HCT116 (cell line): ENCODE measurements around the gene NPR3. TPM values are rescaled to one million over a fixed set of nuclear protein-coding genes. Genes with fewer than 3 reads are reported as not detected.

ENCODE experiments used
- ATAC-seq: fragments of 200-7000 bp; cut with Tn5 transposase; 2 replicates; pipeline ENCODE4 v1.9.1; 2020; ENCODE audit warnings: mild to moderate bottlenecking, moderate library complexity
- BruUV-seq: library from RNA; stranded (reverse); fragments of 400-500 nt; replicated peaks from 2 replicates; lab custom pipeline; 2021; lab: Mats Ljungman, UMichigan
- CTCF ChIA-PET: fragments of 300-600 bp; sonication (Branson Sonifier 250); formaldehyde crosslinking; loops from one replicate; lab custom pipeline; 2021; ENCODE audit warnings: antibody characterized with exemption; lab: Charles Lee
- POLR2A ChIA-PET: fragments of 300-600, 350-600 bp; sonication (Branson Sonifier 250); formaldehyde crosslinking; loops from one replicate; lab custom pipeline; 2021; ENCODE audit warnings: antibody characterized with exemption; lab: Charles Lee
- RAD21 ChIA-PET, 2 experiments: fragments of 300-600 bp; sonication (Branson Sonifier 250); formaldehyde crosslinking; loops; one replicate each; lab custom pipeline; 2023; ENCODE audit warnings: low total read pairs in 2 of 2; ENCODE audit not compliant: uncharacterized antibody in 2 of 2, unreplicated experiment in 2 of 2, low non-redundant PET in 1 of 2; lab: Charles Lee
- DNase-seq: peaks from one replicate; pipeline ENCODE4 v3.0.0-alpha.2; 2010; ENCODE audit warnings: low read depth, low spot score
- H2AFZ ChIP-seq: fragments of 200-600 bp; shearing (Covaris generic), sonication (generic); 2 replicates; pipeline ENCODE4 v1.6.1; 2017; ENCODE audit warnings: low read depth, mixed run types, mixed read lengths, antibody characterized with exemption, low read length; ENCODE audit not compliant: poor library complexity, severe bottlenecking
- H3K27ac ChIP-seq: 2 replicates; pipeline ENCODE4 v1.5.1; 2012; ENCODE audit warnings: low read depth, low read length
- H3K27me3 ChIP-seq: fragments of 200-600 bp; sonication (generic); 2 replicates; pipeline ENCODE4 v1.6.1; 2016; ENCODE audit warnings: mixed run types, low read length, mixed read lengths; ENCODE audit not compliant: insufficient read depth
- H3K36me3 ChIP-seq, 2 experiments: fragments of 200-500 bp in 1 of 2; fragments of 200-600 bp in 1 of 2; sonication (Bioruptor generic) in 1 of 2; sonication (generic) in 1 of 2; 2 replicates each; pipeline versions ENCODE4 v1.5.1 to v1.6.1; 2014 to 2016; ENCODE audit warnings: low read length in 2 of 2, inconsistent platforms in 1 of 2, mixed read lengths in 1 of 2, mixed run types in 1 of 2; ENCODE audit not compliant: insufficient read depth in 2 of 2, control insufficient read depth in 1 of 2
- H3K4me1 ChIP-seq, 2 experiments: fragments of 200-600 bp in 1 of 2; sonication (generic) in 1 of 2; 2 replicates each; pipeline versions ENCODE4 v1.5.1 to v1.6.1; 2012 to 2017; ENCODE audit warnings: low read length in 2 of 2, inconsistent platforms in 1 of 2, mild to moderate bottlenecking in 1 of 2, mixed read lengths in 1 of 2, mixed run types in 1 of 2, moderate library complexity in 1 of 2; ENCODE audit not compliant: insufficient read depth in 2 of 2, control insufficient read depth in 1 of 2
- H3K4me2 ChIP-seq: fragments of 200-600 bp; sonication (generic); 2 replicates; pipeline ENCODE4 v1.6.1; 2017; ENCODE audit warnings: mixed run types, low read length, mixed read lengths
- H3K4me3 ChIP-seq, 2 experiments: fragments of 200-600 bp in 1 of 2; sonication (generic) in 1 of 2; replicated peaks in 1 of 2; 2 replicates each; pipeline ENCODE4 v1.5.1; 2011 to 2016; ENCODE audit warnings: low read length in 2 of 2, control low read depth in 1 of 2, low read depth in 1 of 2, mild to moderate bottlenecking in 1 of 2, mixed read lengths in 1 of 2, mixed run types in 1 of 2
- H3K79me2 ChIP-seq: fragments of 200-600 bp; sonication (generic); 2 replicates; pipeline ENCODE4 v1.6.1; 2017; ENCODE audit warnings: mild to moderate bottlenecking, mixed run types, low read length, moderate library complexity, mixed read lengths; ENCODE audit not compliant: insufficient read depth
- H3K9ac ChIP-seq: fragments of 200-600 bp; sonication (generic); 2 replicates; pipeline ENCODE4 v1.6.1; 2016; ENCODE audit warnings: low read length, mixed read lengths
- H3K9me2 ChIP-seq: fragments of 200-600 bp; sonication (generic), shearing (Covaris generic); 2 replicates; pipeline ENCODE4 v1.6.1; 2017; ENCODE audit warnings: mixed run types, mild to moderate bottlenecking, moderate library complexity; ENCODE audit not compliant: insufficient read depth
- H3K9me3 ChIP-seq, 2 experiments: fragments of 200-500 bp in 1 of 2; fragments of 200-600 bp in 1 of 2; sonication (Bioruptor generic) in 1 of 2; sonication (generic) in 1 of 2; 2 replicates each; pipeline ENCODE4 v1.6.1; 2014 to 2017; ENCODE audit warnings: low read length in 2 of 2, mixed read lengths in 2 of 2, inconsistent platforms in 1 of 2, low read depth in 1 of 2, mild to moderate bottlenecking in 1 of 2, mixed run types in 1 of 2, moderate library complexity in 1 of 2; ENCODE audit not compliant: control insufficient read depth in 1 of 2, insufficient read depth in 1 of 2
- H4K20me1 ChIP-seq: fragments of 200-600 bp; sonication (generic), shearing (Covaris generic); 2 replicates; pipeline ENCODE4 v1.6.1; 2017; ENCODE audit warnings: mixed run types, mild to moderate bottlenecking, moderate library complexity; ENCODE audit not compliant: insufficient read depth
- CBX3 ChIP-seq: IDR thresholded peaks from 2 replicates; pipeline ENCODE4 v1.6.1; 2012; ENCODE audit warnings: low read depth
- CEBPB ChIP-seq: IDR thresholded peaks from 2 replicates; pipeline ENCODE4 v1.6.1; 2012; ENCODE audit warnings: low read depth
- EZH2phosphoT487 ChIP-seq: fragments of 200-600 bp; IDR thresholded peaks from 2 replicates; pipeline ENCODE4 v1.6.1; 2018; ENCODE audit warnings: antibody characterized with exemption, borderline replicate concordance
- JUND ChIP-seq: IDR thresholded peaks from 2 replicates; pipeline ENCODE4 v1.6.1; 2012
- MAX ChIP-seq: IDR thresholded peaks from 2 replicates; pipeline ENCODE4 v1.6.1; 2012
- POLR2A ChIP-seq: IDR thresholded peaks from 2 replicates; pipeline ENCODE4 v1.7.0; 2011; ENCODE audit warnings: borderline replicate concordance; ENCODE audit not compliant: insufficient read depth, insufficient read length; ENCODE audit errors: extremely low read depth
- POLR2AphosphoS5 ChIP-seq: IDR thresholded peaks from 2 replicates; pipeline ENCODE4 v1.6.1; 2011; ENCODE audit warnings: mild to moderate bottlenecking, low read depth, low read length, moderate library complexity
- RAD21 ChIP-seq: IDR thresholded peaks from 2 replicates; pipeline ENCODE4 v1.6.1; 2012; ENCODE audit warnings: low read depth, mild to moderate bottlenecking
- SIN3A ChIP-seq: IDR thresholded peaks from 2 replicates; pipeline ENCODE4 v1.6.1; 2012; ENCODE audit warnings: low read depth
- SRF ChIP-seq: IDR thresholded peaks from 2 replicates; pipeline ENCODE4 v1.6.1; 2012; ENCODE audit warnings: low read depth
- TCF7L2 ChIP-seq: IDR thresholded peaks from 2 replicates; pipeline ENCODE4 v1.7.0; 2011; ENCODE audit warnings: borderline replicate concordance, inconsistent platforms; ENCODE audit not compliant: insufficient read depth, insufficient read length; ENCODE audit errors: extremely low read depth
- YY1 ChIP-seq: IDR thresholded peaks from 2 replicates; pipeline ENCODE4 v1.6.1; 2011; ENCODE audit warnings: low read length, low read depth, moderate library complexity, mild to moderate bottlenecking; ENCODE audit not compliant: insufficient replicate concordance; ENCODE audit errors: extremely low read depth
- ZBTB33 ChIP-seq: IDR thresholded peaks from 2 replicates; pipeline ENCODE4 v1.6.1; 2011; ENCODE audit warnings: mild to moderate bottlenecking, low read length, moderate library complexity; ENCODE audit not compliant: insufficient replicate concordance; ENCODE audit errors: extremely low read depth
- ZFX ChIP-seq: fragments of 450-650 bp; IDR thresholded peaks from 2 replicates; pipeline ENCODE4 v1.6.1; 2017
- ZNF274 ChIP-seq: fragments of 200-500 bp; sonication (Bioruptor generic); IDR thresholded peaks from 2 replicates; pipeline ENCODE4 v1.6.1; 2014; ENCODE audit warnings: mild to moderate bottlenecking, low read depth, low read length, inconsistent platforms
- intact Hi-C: fragments of 100-400 bp; cut with micrococcal nuclease; formaldehyde crosslinking; loops from 2 replicates; pipeline ENCODE4 v1.10.0; 2022
- total RNA-seq: library from RNA; stranded (reverse); gene quantifications from one replicate; pipeline ENCODE4 v1.2.1, GENCODE V29; 2021; ENCODE audit not compliant: unreplicated experiment
- TF ChIP-seq, protein P1 (sequence below): IDR thresholded peaks from 2 replicates; pipeline ENCODE4 v1.6.1; 2012; ENCODE audit warnings: low read depth
- TF ChIP-seq, protein P2 (sequence below): IDR thresholded peaks from 2 replicates; pipeline ENCODE4 v1.6.1; 2012

Gene NPR3
- total RNA-seq, 1 experiment from 2014 or later: 0.39 TPM

DNA sequence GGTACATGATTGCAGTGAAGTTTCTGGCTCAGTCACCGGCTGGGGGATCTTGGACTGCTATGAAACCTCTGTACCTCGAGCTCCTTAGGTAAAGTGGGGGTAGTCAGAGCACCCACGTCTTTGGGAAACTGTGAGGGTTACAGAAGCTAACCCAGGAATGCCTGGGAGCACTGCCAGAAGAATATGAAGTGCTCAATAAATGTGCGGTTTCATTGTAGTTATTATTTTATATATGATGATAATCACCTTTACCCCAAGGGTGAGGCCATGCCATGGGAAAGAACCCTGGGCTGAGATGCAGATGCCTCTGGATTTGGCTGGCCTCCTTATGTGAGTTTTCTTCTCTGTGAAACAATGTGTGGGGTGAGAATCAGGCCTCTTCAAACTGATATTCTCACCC, 3.7 kb downstream of the NPR3 start:
- Histone ChIP-seq H3K4me2 (no peak overlapping the region), H3K4me3 (no peak overlapping the region), H3K36me3 (no peaks in the 10 kb centered on the region), H3K79me2 (no peaks in the 10 kb centered on the region), H4K20me1 (no peaks in the 10 kb centered on the region), H2AFZ (no peak overlapping the region), H3K9me2 (no peaks in the 10 kb centered on the region), H3K9me3 (no peaks in the 10 kb centered on the region; a peak in 1 of 4 replicates), H3K9ac (no peak overlapping the region), H3K4me1 (peaks cover 0 to 7% of the 10 kb centered on the region in 2 experiments; a peak in 1 of 4 replicates), H3K27me3 (no peaks in the 10 kb centered on the region), H3K27ac (no peak overlapping the region)
- intact Hi-C loops: no loop called here
- RAD21 ChIA-PET: no interaction called here
- BruUV-seq: no TSS peak
- POLR2A ChIA-PET: no interaction called here
- no peak for TF ChIP-seq CEBPB
- no peak for TF ChIP-seq MAX
- TF ChIP-seq SRF: no peak
- no peak for TF ChIP-seq JUND
- no peak for TF ChIP-seq YY1
- no peak for TF ChIP-seq EZH2phosphoT487
- TF ChIP-seq ZBTB33: no peak
- no peak for TF ChIP-seq ZNF274
- no peak for TF ChIP-seq RAD21
- no peak for DNase-seq
- CTCF ChIA-PET: no interaction called here
- no peak for ATAC-seq

GRCh38 chr5:32720300-32720699, 9.2 kb downstream of the NPR3 start:
- no peaks in the 10 kb centered on the region for H4K20me1 ChIP-seq
- no peak for ATAC-seq
- POLR2A ChIA-PET: no interaction called here
- DNase-seq: no peak
- no peaks in the 10 kb centered on the region for H3K4me1 ChIP-seq
- no TSS peak for BruUV-seq
- no peak overlapping the region for H3K27ac ChIP-seq
- H3K79me2 ChIP-seq: no peaks in the 10 kb centered on the region
- no peak overlapping the region for H3K4me2 ChIP-seq
- CTCF ChIA-PET: no interaction called here
- TF ChIP-seq, protein P1, sequence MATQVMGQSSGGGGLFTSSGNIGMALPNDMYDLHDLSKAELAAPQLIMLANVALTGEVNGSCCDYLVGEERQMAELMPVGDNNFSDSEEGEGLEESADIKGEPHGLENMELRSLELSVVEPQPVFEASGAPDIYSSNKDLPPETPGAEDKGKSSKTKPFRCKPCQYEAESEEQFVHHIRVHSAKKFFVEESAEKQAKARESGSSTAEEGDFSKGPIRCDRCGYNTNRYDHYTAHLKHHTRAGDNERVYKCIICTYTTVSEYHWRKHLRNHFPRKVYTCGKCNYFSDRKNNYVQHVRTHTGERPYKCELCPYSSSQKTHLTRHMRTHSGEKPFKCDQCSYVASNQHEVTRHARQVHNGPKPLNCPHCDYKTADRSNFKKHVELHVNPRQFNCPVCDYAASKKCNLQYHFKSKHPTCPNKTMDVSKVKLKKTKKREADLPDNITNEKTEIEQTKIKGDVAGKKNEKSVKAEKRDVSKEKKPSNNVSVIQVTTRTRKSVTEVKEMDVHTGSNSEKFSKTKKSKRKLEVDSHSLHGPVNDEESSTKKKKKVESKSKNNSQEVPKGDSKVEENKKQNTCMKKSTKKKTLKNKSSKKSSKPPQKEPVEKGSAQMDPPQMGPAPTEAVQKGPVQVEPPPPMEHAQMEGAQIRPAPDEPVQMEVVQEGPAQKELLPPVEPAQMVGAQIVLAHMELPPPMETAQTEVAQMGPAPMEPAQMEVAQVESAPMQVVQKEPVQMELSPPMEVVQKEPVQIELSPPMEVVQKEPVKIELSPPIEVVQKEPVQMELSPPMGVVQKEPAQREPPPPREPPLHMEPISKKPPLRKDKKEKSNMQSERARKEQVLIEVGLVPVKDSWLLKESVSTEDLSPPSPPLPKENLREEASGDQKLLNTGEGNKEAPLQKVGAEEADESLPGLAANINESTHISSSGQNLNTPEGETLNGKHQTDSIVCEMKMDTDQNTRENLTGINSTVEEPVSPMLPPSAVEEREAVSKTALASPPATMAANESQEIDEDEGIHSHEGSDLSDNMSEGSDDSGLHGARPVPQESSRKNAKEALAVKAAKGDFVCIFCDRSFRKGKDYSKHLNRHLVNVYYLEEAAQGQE: no peak
- TF ChIP-seq JUND: no peak
- no peak for TF ChIP-seq ZFX
- TF ChIP-seq CBX3: no peak
- no peak for TF ChIP-seq SIN3A
- TF ChIP-seq EZH2phosphoT487: no peak
- no peak for TF ChIP-seq TCF7L2
- TF ChIP-seq POLR2A: no peak
- TF ChIP-seq, protein P2, sequence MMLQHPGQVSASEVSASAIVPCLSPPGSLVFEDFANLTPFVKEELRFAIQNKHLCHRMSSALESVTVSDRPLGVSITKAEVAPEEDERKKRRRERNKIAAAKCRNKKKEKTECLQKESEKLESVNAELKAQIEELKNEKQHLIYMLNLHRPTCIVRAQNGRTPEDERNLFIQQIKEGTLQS: no peak
- TF ChIP-seq SRF: no peak
- TF ChIP-seq YY1: no peak
- no peak for TF ChIP-seq POLR2AphosphoS5
- RAD21 ChIA-PET: no interaction called here
- no peak overlapping the region for H3K9ac ChIP-seq
- no peaks in the 10 kb centered on the region for H3K36me3 ChIP-seq
- H3K9me3 ChIP-seq: no peaks in the 10 kb centered on the region; a peak in 1 of 4 replicates
- no peaks in the 10 kb centered on the region for H3K9me2 ChIP-seq
- H2AFZ ChIP-seq: no peak overlapping the region
- H3K27me3 ChIP-seq: no peaks in the 10 kb centered on the region
- intact Hi-C loops: no loop called here
- no peak overlapping the region for H3K4me3 ChIP-seq
